Choroid plexus epithelial cell (primary cell): ENCODE data around the gene RAB22A.

ENCODE experiments used
- DNase-seq: peaks from one replicate; pipeline ENCODE4 v3.0.0-alpha.2; 2010; ENCODE audit warnings: low read depth
- H3K4me3 ChIP-seq: 2 replicates; pipeline ENCODE4 v1.5.1; 2011; ENCODE audit warnings: low read depth, mild to moderate bottlenecking, control low read depth, low read length, moderate library complexity
- CTCF ChIP-seq: conservative IDR thresholded peaks from 2 replicates; pipeline ENCODE4 v1.5.1; 2011; ENCODE audit warnings: low read depth, mild to moderate bottlenecking, control low read depth, inconsistent platforms, low read length, moderate library complexity

Gene RAB22A

DNA sequence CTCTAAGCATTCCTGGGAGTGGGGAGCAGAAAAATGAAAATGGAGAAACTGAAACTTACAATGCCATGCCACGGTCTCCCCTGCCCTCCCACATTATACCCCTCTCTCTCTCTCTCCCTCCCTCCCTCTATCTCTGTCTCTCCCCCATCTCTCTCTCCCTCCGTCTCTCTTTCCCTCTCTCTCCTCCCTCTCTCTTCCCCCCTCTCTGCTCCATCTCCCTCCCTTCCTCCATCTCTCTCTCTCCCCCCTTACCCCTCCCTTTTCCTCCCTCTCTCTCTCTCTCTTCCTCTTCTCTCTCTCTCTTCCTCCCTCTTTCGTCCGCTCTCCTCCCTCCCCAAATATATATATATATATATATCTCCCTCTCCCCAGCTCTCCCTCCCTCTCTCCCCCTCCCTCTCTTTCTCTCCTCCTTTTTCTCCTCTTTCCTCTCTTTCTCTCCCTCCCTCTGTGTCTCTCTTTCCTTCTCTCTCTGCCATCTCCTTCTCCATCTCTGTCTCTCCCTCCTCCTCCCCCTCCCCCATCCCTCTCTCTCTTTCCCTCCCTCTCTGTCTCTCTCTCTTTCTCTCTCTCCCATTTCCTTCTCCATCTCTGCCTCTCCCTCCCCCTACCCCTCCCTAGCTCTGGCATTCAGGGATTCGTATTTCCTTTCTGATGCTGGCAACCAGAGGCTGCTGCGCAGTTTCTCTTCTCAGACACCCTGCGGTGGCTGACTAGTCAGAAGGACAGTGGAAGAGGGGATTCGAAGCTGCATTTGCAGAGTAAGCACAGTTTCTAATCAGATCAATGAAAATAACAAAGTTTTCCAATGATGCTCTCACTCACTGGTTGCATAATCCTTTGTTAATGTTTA lies 65.6 kb downstream of the RAB22A start:
- DNase-seq, result peak; percentile 76
- H3K4me3 ChIP-seq, result no peak overlapping the region
- no peak for TF ChIP-seq CTCF

- no peak for TF ChIP-seq CTCF
- no peak for DNase-seq
- H3K4me3 ChIP-seq, result no peak overlapping the region
Measured at GRCh38 chr20:58375759-58376352, 66.3 kb downstream of the RAB22A start.

DNA sequence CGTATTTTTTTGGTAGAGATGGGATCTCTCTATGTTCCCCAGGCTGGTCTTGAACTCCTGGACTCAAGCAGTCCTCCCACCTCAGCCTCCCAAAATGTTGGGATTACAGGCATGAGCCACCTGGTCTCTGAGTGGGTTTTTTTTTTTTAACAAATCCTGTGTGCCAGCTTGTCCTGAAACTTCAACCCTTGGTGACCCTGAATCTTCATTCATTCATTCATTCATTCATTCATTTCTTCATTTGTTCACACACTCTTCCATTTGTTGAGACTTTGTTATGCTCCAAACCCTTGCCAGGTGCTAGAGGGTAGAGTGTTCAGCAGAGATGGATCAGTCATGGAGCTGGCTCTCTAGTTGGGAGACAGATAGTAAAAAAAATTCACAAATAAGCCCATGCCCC lies 67.5 kb downstream of the RAB22A start:
- DNase-seq, result no peak
- TF ChIP-seq CTCF, result no peak
- no peak overlapping the region for H3K4me3 ChIP-seq

GRCh38 chr20:58377766-58378401 lies 68.4 kb downstream of the RAB22A start:
- no peak for TF ChIP-seq CTCF
- DNase-seq, result no peak
- H3K4me3 ChIP-seq, result no peak overlapping the region

GRCh38 chr20:58378704-58379103 lies 69.2 kb downstream of the RAB22A start:
- H3K4me3 ChIP-seq, result no peak overlapping the region
- no peak for DNase-seq
- TF ChIP-seq CTCF, result peak; percentile 26

- no peak for DNase-seq
- no peak overlapping the region for H3K4me3 ChIP-seq
- no peak for TF ChIP-seq CTCF
Measured at GRCh38 chr20:58381627-58382026, 72.1 kb downstream of the RAB22A start.
